NB4 (cell line): ENCODE results near the gene DDX41.

ENCODE experiments used
- CTCF ChIP-seq: IDR thresholded peaks from one replicate; pipeline ENCODE4 v1.5.1; 2012; ENCODE audit warnings: low read depth, low read length
- MAX ChIP-seq: IDR thresholded peaks from 2 replicates; pipeline ENCODE4 v1.6.1; 2011; ENCODE audit warnings: low read depth, low read length
- POLR2A ChIP-seq: IDR thresholded peaks from 2 replicates; pipeline ENCODE4 v1.6.1; 2011; ENCODE audit warnings: mild to moderate bottlenecking; ENCODE audit not compliant: insufficient read length; ENCODE audit errors: extremely low read depth

- TF ChIP-seq CTCF (no peak), POLR2A (no peak), MAX (no peak)
These were observed 45.8 kb downstream of the DDX41 start for GRCh38 chr5:177470759-177471536.
